CD14-positive monocyte (primary cell): ENCODE results near the gene DHRS1. TPM values are rescaled to one million over a fixed set of nuclear protein-coding genes. Genes with fewer than 3 reads are reported as not detected.
A peak's percentile ranks its signal among the peaks of the same experiment; 100 is the strongest.

Source experiments
- DNase-seq, 3 donors: peaks; one replicate each; pipeline ENCODE4 v3.0.0-alpha.2; 2011 to 2022
- H2AFZ ChIP-seq: 2 replicates; pipeline ENCODE4 v1.6.0; 2012; ENCODE audit warnings: mild to moderate bottlenecking, low read depth, low read length, inconsistent platforms; ENCODE audit not compliant: insufficient read depth, poor library complexity, severe bottlenecking
- H3K27ac ChIP-seq, 2 donors: 1 replicate in 1 of 2; 2 replicates in 1 of 2; pipeline ENCODE4 v1.5.1; 2012 to 2013; ENCODE audit warnings: low read length in 2 of 2, control low read depth in 1 of 2, inconsistent platforms in 1 of 2, low read depth in 1 of 2, mild to moderate bottlenecking in 1 of 2
- H3K27me3 ChIP-seq, 2 donors: one replicate each; pipeline versions ENCODE4 v1.6.0 to v1.6.1; 2011 to 2013; ENCODE audit warnings: low read length in 2 of 2; ENCODE audit not compliant: control insufficient read depth in 2 of 2, insufficient read depth in 2 of 2
- H3K36me3 ChIP-seq, 2 donors: replicated peaks in 1 of 2; 1 replicate in 1 of 2; 2 replicates in 1 of 2; pipeline versions ENCODE4 v1.5.1 to v1.6.1; 2012 to 2013; ENCODE audit warnings: low read length in 2 of 2, control low read depth in 1 of 2, inconsistent platforms in 1 of 2, mild to moderate bottlenecking in 1 of 2; ENCODE audit not compliant: insufficient read depth in 2 of 2, control insufficient read depth in 1 of 2
- H3K4me1 ChIP-seq, 2 donors: 1 replicate in 1 of 2; 2 replicates in 1 of 2; pipeline versions ENCODE4 v1.5.1 to v1.6.1; 2012 to 2013; ENCODE audit warnings: low read length in 2 of 2, control low read depth in 1 of 2, inconsistent platforms in 1 of 2, mild to moderate bottlenecking in 1 of 2, moderate library complexity in 1 of 2; ENCODE audit not compliant: insufficient read depth in 2 of 2, control insufficient read depth in 1 of 2
- H3K4me2 ChIP-seq: replicated peaks from 2 replicates; pipeline ENCODE3; 2012; ENCODE audit warnings: low read length, moderate library complexity, mild to moderate bottlenecking; ENCODE audit not compliant: poor library complexity, severe bottlenecking; ENCODE audit errors: extremely low read depth
- H3K4me3 ChIP-seq, 3 experiments: fragments of 200-600 bp in 1 of 3; sonication (generic) in 1 of 3; replicated peaks in 1 of 3; 1 replicate in 2 of 3; 2 replicates in 1 of 3; pipeline ENCODE4 v1.5.1; 2011 to 2013; ENCODE audit warnings: low read length in 3 of 3, mild to moderate bottlenecking in 3 of 3, control low read depth in 2 of 3, low read depth in 2 of 3, inconsistent platforms in 1 of 3, moderate library complexity in 1 of 3
- H3K79me2 ChIP-seq: 2 replicates; pipeline ENCODE4 v1.6.0; 2012; ENCODE audit warnings: mild to moderate bottlenecking, control low read depth, inconsistent platforms, low read length, moderate library complexity; ENCODE audit not compliant: insufficient read depth
- H3K9ac ChIP-seq: 2 replicates; pipeline ENCODE4 v1.6.0; 2017; ENCODE audit warnings: low read length, mild to moderate bottlenecking; ENCODE audit not compliant: insufficient read depth, poor library complexity, severe bottlenecking
- H3K9me3 ChIP-seq, 2 donors: replicated peaks in 1 of 2; 1 replicate in 1 of 2; 2 replicates in 1 of 2; pipeline versions ENCODE4 v1.5.1 to v1.6.1; 2012 to 2013; ENCODE audit warnings: low read length in 2 of 2, control low read depth in 1 of 2; ENCODE audit not compliant: control insufficient read depth in 1 of 2, insufficient read depth in 1 of 2
- H4K20me1 ChIP-seq: 2 replicates; pipeline ENCODE4 v1.6.0; 2012; ENCODE audit warnings: mild to moderate bottlenecking, low read length, control low read depth, moderate library complexity; ENCODE audit not compliant: insufficient read depth
- H3K27ac Mint-ChIP-seq, 7 donors: one replicate each; pipeline ENCODE4 v1.8.0; 2020; ENCODE audit warnings: mild to moderate bottlenecking in 7 of 7, mixed read lengths in 7 of 7, moderate library complexity in 6 of 7, inconsistent platforms in 2 of 7
- H3K27me3 Mint-ChIP-seq, 3 donors: one replicate each; pipeline ENCODE4 v1.8.0; 2021 to 2022; ENCODE audit warnings: low read depth in 3 of 3, mild to moderate bottlenecking in 3 of 3, mixed read lengths in 3 of 3, moderate library complexity in 3 of 3, inconsistent platforms in 1 of 3
- H3K36me3 Mint-ChIP-seq, 2 donors: one replicate each; pipeline ENCODE4 v1.8.0; 2020; ENCODE audit warnings: mixed read lengths in 2 of 2, inconsistent platforms in 1 of 2, mild to moderate bottlenecking in 1 of 2
- H3K4me1 Mint-ChIP-seq: one replicate; pipeline ENCODE4 v1.8.0; 2020; ENCODE audit warnings: mild to moderate bottlenecking, mixed read lengths
- H3K4me3 Mint-ChIP-seq, 2 donors: one replicate each; pipeline ENCODE4 v1.8.0; 2020; ENCODE audit warnings: mild to moderate bottlenecking in 2 of 2, mixed read lengths in 2 of 2, moderate library complexity in 1 of 2
- H3K9me3 Mint-ChIP-seq, 7 donors: one replicate each; pipeline ENCODE4 v1.8.0; 2020 to 2022; ENCODE audit warnings: mixed read lengths in 7 of 7, mild to moderate bottlenecking in 6 of 7, moderate library complexity in 6 of 7, inconsistent platforms in 2 of 7
- WGBS: methylation state at CpG from one replicate; pipeline ENCODE4 v1.1.5; 2013; ENCODE audit warnings: missing lambda C conversion rate; ENCODE audit not compliant: insufficient coverage; 5-methylcytosine and 5-hydroxymethylcytosine counted together
- intact Hi-C, 2 donors: fragments of 100-400 bp; cut with micrococcal nuclease; formaldehyde crosslinking; loops; one replicate each; pipeline versions ENCODE4 v1.15.0 to v1.15.1; 2023
- polyA plus RNA-seq, 3 donors: library from polyadenylated mRNA; depleted of rRNA in 1 of 3; unstranded in 2 of 3; stranded (reverse) in 1 of 3; fragments of 300-500 nt in 2 of 3; fragments of >200 nt in 1 of 3; fragmentation: Illumina TruSeq in 2 of 3; gene quantifications; 1 replicate in 2 of 3; 2 replicates in 1 of 3; pipeline ENCODE4 v1.2.3, GENCODE V29; 2012 to 2021
- TF ChIP-seq, protein P1 (sequence below): fragments of 200-600 bp; IDR thresholded peaks from one replicate; pipeline ENCODE4 v1.8.0; 2022; ENCODE audit warnings: antibody characterized with exemption, mild to moderate bottlenecking

Gene DHRS1
- polyA plus RNA-seq, 3 donors = 31.6 to 49.4 (median 48.8) TPM

DNA sequence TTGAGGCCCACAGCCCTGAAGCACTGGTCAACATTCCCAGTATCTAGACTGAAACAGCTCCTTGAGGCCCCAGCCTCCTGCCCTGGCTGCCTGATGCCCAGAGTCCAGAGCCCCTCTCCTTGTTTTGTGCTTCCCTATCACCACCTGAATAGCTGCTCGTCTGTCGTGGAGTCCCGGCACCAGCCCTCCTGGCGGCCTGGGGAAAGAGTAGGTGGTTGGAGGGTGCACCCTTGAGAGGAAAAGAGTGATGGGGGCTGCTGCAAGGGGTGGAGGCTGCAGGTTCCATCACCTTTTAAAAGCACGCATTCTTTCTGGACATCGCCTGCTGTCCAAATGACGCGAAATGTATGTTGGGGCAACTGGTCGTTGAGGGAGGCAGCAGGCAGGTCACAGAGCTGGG, 31.4 kb downstream of the DHRS1 start:
- H3K36me3 Mint-ChIP-seq = peaks cover 54 to 68% of the 10 kb centered on the region in 2 donors
- Histone ChIP-seq H3K4me3 (no peak overlapping the region), H3K36me3 (peaks cover 61 to 68% of the 10 kb centered on the region in 2 donors), H3K27me3 (no peaks in the 10 kb centered on the region), H3K27ac (no peak overlapping the region), H2AFZ (no peak overlapping the region), H4K20me1 (no peaks in the 10 kb centered on the region), H3K4me1 (peaks cover 23 to 27% of the 10 kb centered on the region in 2 donors), H3K9me3 (no peaks in the 10 kb centered on the region), H3K9ac (no peak overlapping the region), H3K4me2 (no peak overlapping the region), H3K79me2 (peaks cover 34% of the 10 kb centered on the region)
- DNase-seq = no peak
- intact Hi-C loops = no loop called here
- 100% methylated on average over 1 of the region's 9 CpGs for WGBS
- TF ChIP-seq, protein P1, sequence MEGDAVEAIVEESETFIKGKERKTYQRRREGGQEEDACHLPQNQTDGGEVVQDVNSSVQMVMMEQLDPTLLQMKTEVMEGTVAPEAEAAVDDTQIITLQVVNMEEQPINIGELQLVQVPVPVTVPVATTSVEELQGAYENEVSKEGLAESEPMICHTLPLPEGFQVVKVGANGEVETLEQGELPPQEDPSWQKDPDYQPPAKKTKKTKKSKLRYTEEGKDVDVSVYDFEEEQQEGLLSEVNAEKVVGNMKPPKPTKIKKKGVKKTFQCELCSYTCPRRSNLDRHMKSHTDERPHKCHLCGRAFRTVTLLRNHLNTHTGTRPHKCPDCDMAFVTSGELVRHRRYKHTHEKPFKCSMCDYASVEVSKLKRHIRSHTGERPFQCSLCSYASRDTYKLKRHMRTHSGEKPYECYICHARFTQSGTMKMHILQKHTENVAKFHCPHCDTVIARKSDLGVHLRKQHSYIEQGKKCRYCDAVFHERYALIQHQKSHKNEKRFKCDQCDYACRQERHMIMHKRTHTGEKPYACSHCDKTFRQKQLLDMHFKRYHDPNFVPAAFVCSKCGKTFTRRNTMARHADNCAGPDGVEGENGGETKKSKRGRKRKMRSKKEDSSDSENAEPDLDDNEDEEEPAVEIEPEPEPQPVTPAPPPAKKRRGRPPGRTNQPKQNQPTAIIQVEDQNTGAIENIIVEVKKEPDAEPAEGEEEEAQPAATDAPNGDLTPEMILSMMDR = no peak
- H3K27ac Mint-ChIP-seq = no peak overlapping the region
- no peak overlapping the region for H3K4me3 Mint-ChIP-seq
- peaks cover 0 to 2% (median 2%) of the 10 kb centered on the region in 3 donors for H3K27me3 Mint-ChIP-seq
- H3K9me3 Mint-ChIP-seq = peaks cover 0 to 2% (median 0%) of the 10 kb centered on the region in 7 donors
- H3K4me1 Mint-ChIP-seq = peaks cover 29% of the 10 kb centered on the region

DNA sequence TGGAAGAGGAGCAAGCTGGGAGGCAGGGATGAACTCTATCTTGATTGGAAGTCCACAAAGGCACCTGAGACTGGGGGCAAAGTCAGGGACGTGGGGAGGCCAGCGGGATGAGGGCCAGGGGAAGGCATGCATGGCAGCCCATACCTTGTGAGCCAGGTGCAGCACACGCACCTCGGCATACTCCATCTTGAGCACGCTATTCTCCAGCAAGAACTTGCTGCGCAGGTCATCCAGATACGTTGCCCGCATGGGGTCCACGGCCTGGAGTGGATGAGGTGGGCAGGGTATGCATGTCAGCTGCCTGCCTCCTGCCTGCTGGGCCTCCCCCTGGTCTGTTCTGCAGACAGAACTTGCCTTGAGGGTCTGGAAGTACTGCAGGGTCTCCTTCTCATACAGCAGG, 32.1 kb downstream of the DHRS1 start:
- peaks cover 0 to 2% (median 2%) of the 10 kb centered on the region in 3 donors for H3K27me3 Mint-ChIP-seq
- peaks cover 22% of the 10 kb centered on the region for H3K4me1 Mint-ChIP-seq
- H3K27ac ChIP-seq = no peak overlapping the region
- peak overlapping the region in 4 of 7 donors; percentile 13 to 59 (median 38) for H3K27ac Mint-ChIP-seq
- peaks cover 29% of the 10 kb centered on the region for H3K79me2 ChIP-seq
- H3K36me3 ChIP-seq = peaks cover 61 to 74% of the 10 kb centered on the region in 2 donors
- H3K9me3 ChIP-seq = no peaks in the 10 kb centered on the region
- TF ChIP-seq, protein P1 = no peak
- H3K9ac ChIP-seq = no peak overlapping the region
- no peak overlapping the region for H3K4me2 ChIP-seq
- no peak overlapping the region for H3K4me3 ChIP-seq
- intact Hi-C loops = no loop called here
- H3K9me3 Mint-ChIP-seq = peaks cover 0 to 2% (median 0%) of the 10 kb centered on the region in 7 donors
- no peak for DNase-seq
- no peaks in the 10 kb centered on the region for H4K20me1 ChIP-seq
- H3K27me3 ChIP-seq = no peaks in the 10 kb centered on the region
- H3K4me3 Mint-ChIP-seq = no peak overlapping the region
- no peak overlapping the region for H2AFZ ChIP-seq
- peaks cover 16 to 20% of the 10 kb centered on the region in 2 donors for H3K4me1 ChIP-seq
- over 99% methylated on average over 9 of the region's 9 CpGs for WGBS
- H3K36me3 Mint-ChIP-seq = peaks cover 54 to 71% of the 10 kb centered on the region in 2 donors
